A549 (cell line): Measurements from ENCODE around the gene PGBD5.

Experiments used
- CTCF ChIP-seq: fragments of >200 bp; sonication (Bioruptor Twin); formaldehyde crosslinking; IDR thresholded peaks from 3 replicates; pipeline ENCODE4 v1.5.1; 2016
- FOSB ChIP-seq: fragments of 250-450 bp; sonication (Bioruptor Pico); IDR thresholded peaks from 2 replicates; pipeline ENCODE4 v1.5.0; 2020; ENCODE audit warnings: mild to moderate bottlenecking, moderate library complexity
- MAFK ChIP-seq: fragments of 450-650 bp; IDR thresholded peaks from 2 replicates; pipeline ENCODE4 v1.6.1; 2014; ENCODE audit not compliant: partially characterized antibody
- MAX ChIP-seq: IDR thresholded peaks from 2 replicates; pipeline ENCODE4 v1.6.1; 2012
- PBX3 ChIP-seq: IDR thresholded peaks from 2 replicates; pipeline ENCODE4 v1.6.1; 2012
- ZFP36 ChIP-seq: fragments of 450-650 bp; IDR thresholded peaks from 2 replicates; pipeline ENCODE4 v1.6.1; 2014; ENCODE audit warnings: borderline replicate concordance; ENCODE audit not compliant: partially characterized antibody

- TF ChIP-seq PBX3 (no peak), CTCF (no peak), ZFP36 (no peak), FOSB (CRISPR knock-in tag) (no peak), MAX (no peak), MAFK (no peak)
These were observed 77.1 kb downstream of the PGBD5 start for GRCh38 chr1:230349020-230349393.
